HG03097 (cell line): ENCODE data around the gene KRTAP12-2.

Source experiments
- ATAC-seq: cut with Tn5 transposase; IDR thresholded peaks from one replicate; pipeline ENCODE4 v1.9.1; 2021; ENCODE audit not compliant: unreplicated experiment, low FRiP score

KRTAP12-2 gene

DNA sequence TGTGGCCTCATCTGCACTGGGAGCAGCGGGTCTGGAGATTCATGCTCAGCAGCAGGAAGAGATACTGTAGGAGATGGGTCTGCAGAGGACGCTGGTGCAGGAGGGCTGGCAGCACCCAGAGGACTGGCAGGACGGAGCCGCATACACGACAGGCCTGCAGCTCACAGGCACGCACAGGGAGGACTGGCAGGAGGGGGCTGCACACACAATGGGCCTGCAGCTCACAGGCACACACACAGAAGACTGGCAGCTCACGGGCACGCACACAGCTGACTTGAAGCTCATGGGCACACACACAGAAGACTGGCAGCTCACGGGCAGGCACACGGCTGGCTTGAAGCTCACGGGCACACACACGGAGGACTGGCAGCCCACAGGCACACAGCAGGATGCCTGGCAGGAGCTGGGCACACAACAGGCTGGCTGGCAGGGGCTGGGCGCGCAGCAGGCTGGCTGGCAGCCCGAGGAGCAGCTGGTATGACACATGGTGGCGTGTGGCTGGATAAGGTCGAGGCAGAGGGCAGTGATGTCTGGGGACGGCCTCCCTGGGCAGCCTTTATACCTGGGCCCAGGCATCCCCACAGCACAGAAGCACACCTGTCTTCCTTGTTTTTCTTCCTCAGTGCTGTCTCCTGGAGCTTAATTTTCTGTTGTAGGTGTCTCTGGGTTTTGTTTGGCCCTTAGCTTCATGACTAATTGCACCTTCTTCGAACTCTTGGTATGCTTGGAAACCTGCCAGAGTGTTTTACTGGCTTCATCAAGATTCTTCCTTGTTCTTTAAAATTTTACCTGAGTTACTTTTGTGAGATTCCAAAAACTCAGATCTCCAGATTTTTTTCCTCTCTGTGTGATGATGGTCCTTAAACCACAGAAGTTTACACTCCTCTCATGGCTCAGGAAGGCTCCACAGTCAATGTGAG lies at the start of gene KRTAP12-2:
Gene KRTAP12-2, minus strand, starts transcription at position 527 of the 920 bp plus-strand sequence. Its CDS starts 41 bp downstream, at position 486.
- no peak for ATAC-seq

DNA sequence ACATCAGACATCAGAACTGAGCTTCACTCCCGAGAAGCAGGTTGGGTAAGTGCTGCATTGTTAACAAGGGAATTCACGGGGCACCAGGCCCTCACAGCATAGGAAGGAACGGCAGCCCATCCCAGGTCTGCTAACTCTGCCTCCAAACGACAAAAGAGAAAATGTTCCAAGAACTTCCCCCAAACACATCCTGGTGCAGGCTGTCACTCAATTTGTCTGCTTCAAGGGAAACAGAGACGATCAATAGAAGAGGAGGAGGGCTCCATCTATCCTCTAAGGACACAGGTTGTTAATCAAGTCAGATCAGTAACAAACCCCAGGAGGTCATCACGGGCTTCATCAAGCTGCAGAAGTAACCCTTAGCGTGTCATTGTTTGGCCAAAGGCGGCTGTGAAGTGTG lies 48.2 kb upstream of the KRTAP12-2 start:
- no peak for ATAC-seq

GRCh38 chr21:44713846-44714245 lies 47.1 kb upstream of the KRTAP12-2 start:
- no peak for ATAC-seq

DNA sequence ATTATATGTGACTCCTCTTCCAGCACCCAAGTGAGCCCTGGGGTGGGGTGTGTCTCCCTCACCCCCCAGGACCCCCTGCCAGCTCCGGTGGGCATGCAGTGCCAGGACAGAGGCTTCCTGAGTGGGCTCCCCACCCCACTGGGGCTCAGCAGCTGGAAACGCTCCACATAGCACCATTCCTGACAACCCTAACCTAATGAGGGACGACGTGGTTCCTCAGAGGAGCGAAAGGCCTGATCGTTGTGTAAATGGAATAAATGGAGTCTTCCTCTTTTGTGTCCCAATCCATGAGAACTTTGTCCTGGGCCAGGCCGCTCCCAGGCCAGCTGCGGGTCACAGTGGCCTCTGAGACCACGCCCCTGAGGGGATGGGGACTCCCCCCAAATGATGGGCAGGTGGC lies 46.4 kb upstream of the KRTAP12-2 start:
- no peak for ATAC-seq

GRCh38 chr21:44712203-44713028 lies 45.7 kb upstream of the KRTAP12-2 start:
- ATAC-seq, result no peak

DNA sequence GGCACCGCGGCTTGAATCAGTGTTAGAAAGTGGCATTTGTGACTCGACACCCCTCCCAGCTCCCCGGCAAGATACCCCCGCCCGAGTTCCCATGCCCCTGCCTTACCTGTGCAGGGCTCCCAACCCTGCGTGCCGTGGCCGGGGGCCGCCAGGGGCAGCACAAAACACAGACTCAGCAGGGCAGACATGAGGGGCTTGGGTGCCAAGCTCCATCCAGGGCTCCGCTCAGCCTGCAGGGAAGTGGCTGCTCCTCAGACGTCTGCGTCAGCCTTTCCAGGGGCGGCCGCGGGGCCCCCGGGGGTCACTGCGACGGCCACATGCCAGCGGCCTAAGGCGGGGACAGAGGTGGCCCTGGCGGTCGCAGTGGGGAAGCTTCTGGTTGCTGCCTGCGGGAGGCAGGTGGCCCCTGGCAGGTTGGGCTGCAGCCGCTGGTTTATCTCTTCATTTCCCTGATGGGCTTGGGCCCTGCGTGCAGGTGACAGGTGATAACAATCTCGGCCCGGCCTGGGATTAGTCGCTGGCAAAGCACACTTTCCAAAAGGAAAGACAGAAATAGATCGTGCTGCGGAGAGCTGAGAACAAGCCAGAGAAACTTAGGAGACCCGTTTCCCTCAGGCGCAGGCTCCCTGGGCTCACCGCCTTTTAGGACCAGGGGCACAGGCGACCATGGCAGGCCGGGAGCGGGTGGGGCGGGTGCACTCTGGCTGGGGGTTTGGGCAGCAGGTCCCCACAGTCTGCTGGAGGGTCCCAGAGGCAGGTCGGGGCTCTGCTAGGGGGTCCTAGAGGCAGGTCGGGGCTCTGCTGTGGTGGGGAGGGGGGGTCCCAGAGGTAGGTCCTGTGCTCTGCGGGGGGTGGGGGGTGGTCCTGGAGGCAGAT lies 44.8 kb upstream of the KRTAP12-2 start, which contains the start of gene TSPEAR:
Gene TSPEAR, minus strand, starts transcription at position 246 of the 876 bp plus-strand sequence. Its CDS starts 58 bp downstream, at position 188.
- ATAC-seq, result no peak

DNA sequence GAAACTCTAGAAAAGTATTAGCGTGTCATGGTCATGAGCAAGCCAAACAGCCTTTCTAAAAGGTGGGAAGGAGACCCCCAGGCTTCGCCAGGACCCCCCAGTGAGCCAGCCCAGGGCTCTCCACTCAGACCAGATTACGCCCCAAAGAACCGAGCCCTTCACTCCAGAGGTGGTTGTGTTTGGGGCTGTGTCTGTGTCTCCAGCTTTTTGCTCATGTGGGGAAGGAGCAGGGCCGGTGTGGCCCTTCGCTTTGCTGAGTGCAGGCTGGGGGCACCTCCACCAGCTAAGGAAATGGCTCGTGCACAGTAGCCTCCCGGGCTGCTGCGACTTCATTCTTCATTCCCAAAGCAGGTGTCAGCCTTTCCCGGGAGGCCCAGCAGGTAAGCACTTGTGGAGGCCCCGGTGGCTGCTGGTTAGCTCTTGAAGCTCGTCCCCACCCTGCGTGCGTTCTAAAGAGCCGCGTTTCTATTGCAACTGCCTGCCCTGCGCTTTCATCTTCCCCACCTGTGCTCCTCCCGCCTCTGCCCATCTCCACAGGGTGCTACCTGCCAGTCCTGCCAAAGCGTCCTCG lies 44.1 kb upstream of the KRTAP12-2 start:
- no peak for ATAC-seq

- no peak for ATAC-seq
These were observed 43.6 kb upstream of the KRTAP12-2 start for GRCh38 chr21:44710294-44710665.

DNA sequence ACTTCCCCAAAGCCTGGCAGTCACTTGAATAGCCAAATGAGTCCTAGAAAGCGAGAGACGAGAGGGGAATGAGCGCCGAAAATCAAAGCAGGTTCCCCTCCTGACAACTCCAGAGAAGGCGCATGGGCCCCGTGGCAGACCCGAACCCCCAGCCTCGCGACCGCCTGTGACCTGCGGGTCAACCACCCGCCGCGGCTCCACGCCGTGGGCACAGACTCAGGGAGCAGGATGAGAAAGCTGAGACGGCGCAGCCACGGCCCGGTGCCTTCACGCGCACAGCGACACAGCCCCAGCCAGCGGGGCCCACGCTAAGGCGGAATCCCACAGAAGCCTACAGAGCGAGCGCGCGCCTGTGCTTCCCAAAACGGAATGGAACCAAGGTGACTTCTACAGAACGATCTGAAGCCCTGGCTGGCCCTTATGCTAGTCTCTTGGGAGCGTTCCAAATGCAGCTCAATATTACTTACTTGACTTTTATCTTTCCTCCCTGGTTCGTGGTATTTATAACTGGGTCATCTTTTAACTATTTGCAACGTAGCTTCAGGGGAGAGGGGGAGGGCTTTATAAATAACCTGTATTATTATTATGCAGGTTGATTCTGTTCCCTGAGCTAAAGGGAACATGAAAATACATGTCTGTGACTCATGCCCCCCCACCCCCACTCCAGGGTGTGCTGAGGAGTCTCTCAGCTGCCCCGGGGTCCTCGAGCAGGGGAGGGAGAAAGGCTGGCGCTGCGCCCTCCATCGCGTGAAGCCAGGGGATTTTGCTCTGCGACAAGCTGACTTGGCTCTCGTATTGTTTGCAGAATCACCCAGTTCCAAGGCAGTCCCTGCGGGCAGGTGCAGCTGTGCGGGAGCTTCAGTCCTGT lies 42.9 kb upstream of the KRTAP12-2 start:
- no peak for ATAC-seq

GRCh38 chr21:44708866-44709425 lies 42.2 kb upstream of the KRTAP12-2 start:
- ATAC-seq, result no peak

GRCh38 chr21:44708213-44708865 lies 41.6 kb upstream of the KRTAP12-2 start:
- no peak for ATAC-seq

DNA sequence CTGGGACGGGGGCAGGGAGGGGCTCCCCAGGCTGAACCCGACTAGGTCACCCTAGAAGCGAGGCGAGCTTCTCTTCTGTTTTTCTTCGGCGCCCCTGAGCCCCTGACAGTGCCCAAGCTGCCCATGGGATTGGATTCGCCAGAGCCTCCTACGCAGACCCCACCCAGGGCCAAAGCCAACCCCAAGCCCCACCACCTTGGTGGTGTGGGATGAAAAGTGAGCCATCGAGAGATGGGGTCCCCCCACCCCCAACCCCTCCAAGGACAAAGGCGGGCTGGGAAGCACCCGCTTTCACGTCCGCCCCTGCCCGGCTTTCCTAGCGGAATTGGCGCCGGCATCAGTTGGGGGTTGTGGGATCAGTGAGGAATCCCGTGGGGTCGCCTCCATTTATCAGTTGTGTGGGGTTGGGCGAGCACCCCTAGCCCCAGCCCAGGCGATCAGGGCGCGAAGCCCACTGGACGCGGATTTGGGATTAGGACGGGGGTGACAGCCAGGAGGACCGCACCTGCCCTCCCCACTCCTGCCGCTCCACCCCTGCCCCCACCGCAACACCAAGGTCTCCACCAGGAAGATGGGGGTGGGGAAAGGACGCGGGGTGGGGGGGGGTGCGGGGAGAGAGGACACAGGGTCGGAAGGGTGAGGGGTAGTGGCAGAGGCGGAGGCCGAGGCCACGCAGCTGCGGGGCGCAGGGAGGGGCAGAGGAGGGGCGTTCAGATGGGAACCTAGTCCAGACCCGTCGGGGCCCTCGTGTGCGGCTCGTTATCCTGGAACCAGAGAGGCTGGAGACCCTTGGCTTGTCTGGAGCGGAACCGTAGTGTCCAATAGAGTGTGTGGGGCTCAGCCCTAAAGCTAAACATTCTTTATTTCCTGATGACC lies 40.2 kb upstream of the KRTAP12-2 start:
- ATAC-seq, result no peak

GRCh38 chr21:44706026-44706705 lies 39.4 kb upstream of the KRTAP12-2 start:
- ATAC-seq, result no peak

DNA sequence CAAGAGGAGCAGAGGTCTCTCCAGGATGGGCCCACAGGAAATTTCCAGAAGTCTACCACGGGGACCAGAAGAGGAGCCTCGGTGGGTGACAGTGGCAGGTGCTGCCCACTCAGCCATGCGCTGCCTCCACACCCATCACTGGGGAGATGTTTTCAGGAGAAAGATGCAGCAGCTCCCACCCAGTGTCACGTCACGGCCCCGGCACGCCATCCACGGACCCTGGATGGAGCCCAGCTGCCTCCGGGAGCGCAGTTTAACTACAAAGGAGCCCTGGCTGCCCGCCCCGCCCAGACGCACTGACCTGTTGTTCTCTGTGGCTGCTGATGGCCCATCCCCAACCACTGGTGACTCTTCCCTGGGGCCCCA lies 37.9 kb upstream of the KRTAP12-2 start:
- no peak for ATAC-seq

- no peak for ATAC-seq
These were observed 37.3 kb upstream of the KRTAP12-2 start for GRCh38 chr21:44703731-44704635.
